GM23338 (cell line): ENCODE measurements around the gene N4BP2L1. TPM values are rescaled to one million over a fixed set of nuclear protein-coding genes. Genes with fewer than 3 reads are reported as not detected.

ENCODE experiments used
- ATAC-seq: fragments of 200-7000 bp; cut with Tn5 transposase; 3 replicates; pipeline ENCODE4 v1.9.1; 2020
- DNase-seq: peaks from one replicate; pipeline ENCODE4 v3.0.0-alpha.2; 2015; ENCODE audit warnings: low spot score
- H2AFZ ChIP-seq: fragments of 200-600 bp; sonication (generic); 2 replicates; pipeline ENCODE4 v1.8.0; 2016; ENCODE audit warnings: antibody characterized with exemption, mild to moderate bottlenecking, moderate library complexity
- H3F3A ChIP-seq: fragments of 200-600 bp; sonication (generic); replicated peaks from 2 replicates; pipeline ENCODE4 v1.8.0; 2017; ENCODE audit warnings: antibody characterized with exemption, mixed run types, low read depth
- H3K27ac ChIP-seq: fragments of 200-600 bp; sonication (generic); 2 replicates; pipeline ENCODE4 v1.6.1; 2016; ENCODE audit warnings: low read depth
- H3K27me3 ChIP-seq: fragments of 200-600 bp; sonication (generic); 2 replicates; pipeline ENCODE4 v1.8.0; 2016; ENCODE audit warnings: mild to moderate bottlenecking, mixed run types, moderate library complexity; ENCODE audit not compliant: insufficient read depth
- H3K36me3 ChIP-seq: fragments of 200-600 bp; sonication (generic); 2 replicates; pipeline ENCODE4 v1.8.0; 2016; ENCODE audit warnings: mild to moderate bottlenecking; ENCODE audit not compliant: insufficient read depth
- H3K4me1 ChIP-seq: fragments of 200-600 bp; sonication (generic); 2 replicates; pipeline ENCODE4 v1.8.0; 2016; ENCODE audit warnings: mild to moderate bottlenecking, moderate library complexity; ENCODE audit not compliant: insufficient read depth
- H3K4me2 ChIP-seq: fragments of 200-600 bp; sonication (generic); 2 replicates; pipeline ENCODE4 v1.7.1; 2017; ENCODE audit warnings: mixed run types
- H3K4me3 ChIP-seq: fragments of 200-600 bp; sonication (generic); 2 replicates; pipeline ENCODE4 v1.6.1; 2016; ENCODE audit warnings: mixed run types
- H3K79me2 ChIP-seq: fragments of 200-600 bp; sonication (generic); replicated peaks from 2 replicates; pipeline ENCODE4 v1.8.0; 2017; ENCODE audit warnings: mild to moderate bottlenecking; ENCODE audit not compliant: insufficient read depth
- H3K9me2 ChIP-seq: fragments of 200-600 bp; sonication (generic); 2 replicates; pipeline ENCODE4 v1.8.0; 2017; ENCODE audit not compliant: insufficient read depth
- H4K20me1 ChIP-seq: fragments of 200-600 bp; sonication (generic); replicated peaks from 2 replicates; pipeline ENCODE4 v1.8.0; 2017; ENCODE audit warnings: mild to moderate bottlenecking; ENCODE audit not compliant: insufficient read depth
- H3K27ac Mint-ChIP-seq: 2 replicates; pipeline ENCODE4 v1.8.0; 2020; ENCODE audit warnings: inconsistent platforms, mild to moderate bottlenecking, moderate library complexity, mixed read lengths
- H3K27me3 Mint-ChIP-seq: 3 replicates; pipeline ENCODE4 v1.8.0; 2022; ENCODE audit warnings: low read depth, mild to moderate bottlenecking, moderate library complexity, mixed read lengths, inconsistent platforms; ENCODE audit not compliant: insufficient read depth, poor library complexity
- H3K36me3 Mint-ChIP-seq: 3 replicates; pipeline ENCODE4 v1.8.0; 2021; ENCODE audit warnings: low read depth, mild to moderate bottlenecking, inconsistent platforms, moderate library complexity, mixed read lengths
- H3K4me1 Mint-ChIP-seq: 3 replicates; pipeline ENCODE4 v1.8.0; 2020; ENCODE audit warnings: mild to moderate bottlenecking, inconsistent platforms, mixed read lengths
- H3K4me3 Mint-ChIP-seq: 3 replicates; pipeline ENCODE4 v1.8.0; 2021; ENCODE audit warnings: moderate library complexity, mild to moderate bottlenecking, inconsistent platforms, mixed read lengths
- H3K9me3 Mint-ChIP-seq: 3 replicates; pipeline ENCODE4 v1.8.0; 2020; ENCODE audit warnings: moderate library complexity, mild to moderate bottlenecking, inconsistent platforms, mixed read lengths
- CREB1 ChIP-seq: fragments of 250-450 bp; sonication (Bioruptor Pico); IDR thresholded peaks from 2 replicates; pipeline ENCODE4 v1.5.0; 2020; ENCODE audit warnings: low read depth, mild to moderate bottlenecking, moderate library complexity
- ETS1 ChIP-seq: IDR thresholded peaks from 2 replicates; pipeline ENCODE4 v1.6.1; 2016; ENCODE audit warnings: antibody characterized with exemption
- EZH2 ChIP-seq: fragments of 200-600 bp; sonication (generic); IDR thresholded peaks from one replicate; pipeline ENCODE4 v1.8.0; 2017; ENCODE audit warnings: antibody characterized with exemption, mild to moderate bottlenecking, low read depth; ENCODE audit not compliant: unreplicated experiment
- EZH2phosphoT487 ChIP-seq: fragments of 200-600 bp; sonication (generic); IDR thresholded peaks from one replicate; pipeline ENCODE4 v1.8.1; 2018; ENCODE audit warnings: antibody characterized with exemption; ENCODE audit not compliant: unreplicated experiment
- JUNB ChIP-seq: IDR thresholded peaks from one replicate; pipeline ENCODE4 v1.6.1; 2016; ENCODE audit warnings: antibody characterized with exemption; ENCODE audit not compliant: unreplicated experiment
- NANOG ChIP-seq: IDR thresholded peaks from 2 replicates; pipeline ENCODE4 v1.6.1; 2016; ENCODE audit warnings: antibody characterized with exemption, borderline replicate concordance
- POLR2AphosphoS5 ChIP-seq: IDR thresholded peaks from 2 replicates; pipeline ENCODE4 v1.6.1; 2016; ENCODE audit warnings: antibody characterized with exemption, low read depth
- STAT1 ChIP-seq: IDR thresholded peaks from one replicate; pipeline ENCODE4 v1.6.1; 2016; ENCODE audit warnings: antibody characterized with exemption; ENCODE audit not compliant: unreplicated experiment
- ZNF114 ChIP-seq: fragments of 250-450 bp; sonication (Bioruptor Pico); IDR thresholded peaks from 2 replicates; pipeline ENCODE4 v1.5.0; 2020; ENCODE audit warnings: mild to moderate bottlenecking, moderate library complexity
- ZNF331 ChIP-seq: fragments of 250-450 bp; sonication (Bioruptor Pico); IDR thresholded peaks from 2 replicates; pipeline ENCODE4 v1.5.0; 2020; ENCODE audit warnings: low read depth, mild to moderate bottlenecking, moderate library complexity
- polyA plus RNA-seq: library from polyadenylated mRNA; unstranded; fragments of >200 nt; fragmentation: Nextera tagmentation; extraction: Ambion mirVana; gene quantifications from 2 replicates; pipeline ENCODE4 v1.2.1, GENCODE V29; 2016
- total RNA-seq: library from RNA; depleted of rRNA; stranded (reverse); fragments of >200 nt; shearing (Covaris generic); gene quantifications from 2 replicates; pipeline ENCODE4 v1.2.3, GENCODE V29; 2014
- TF ChIP-seq, protein P1 (sequence below), 2 experiments: fragments of 200-600 bp in 1 of 2; sonication (generic) in 1 of 2; conservative IDR thresholded peaks; 2 replicates each; pipeline versions ENCODE4 v1.5.1 to v1.6.1; 2016 to 2017; ENCODE audit warnings: antibody characterized with exemption in 2 of 2, low read depth in 2 of 2, mild to moderate bottlenecking in 2 of 2, moderate library complexity in 1 of 2
- TF ChIP-seq, protein P2 (sequence below): fragments of 250-450 bp; sonication (Bioruptor Pico); IDR thresholded peaks from 2 replicates; pipeline ENCODE4 v1.5.0; 2020; ENCODE audit warnings: mild to moderate bottlenecking, moderate library complexity
- TF ChIP-seq, protein P3 (sequence below): IDR thresholded peaks from one replicate; pipeline ENCODE4 v1.6.1; 2018; ENCODE audit warnings: antibody characterized with exemption; ENCODE audit not compliant: unreplicated experiment

Gene N4BP2L1
- total and polyA plus RNA-seq, 2 experiments from 2014 or later, result 3.3 to 4.1 TPM

GRCh38 chr13:32476021-32476731, 48.2 kb upstream of the N4BP2L1 start:
- Mint-ChIP-seq H3K9me3 (no peaks in the 10 kb centered on the region), H3K27ac (no peak overlapping the region), H3K4me3 (no peak overlapping the region), H3K4me1 (no peaks in the 10 kb centered on the region; the same call in 1 of the 3 replicates), H3K36me3 (no peaks in the 10 kb centered on the region), H3K27me3 (no peaks in the 10 kb centered on the region)
- DNase-seq, result no peak
- Histone ChIP-seq H3K27ac (no peak overlapping the region), H3K4me3 (no peak overlapping the region), H3K4me1 (no peaks in the 10 kb centered on the region), H3K27me3 (no peaks in the 10 kb centered on the region), H3F3A (no peaks in the 10 kb centered on the region), H3K9me2 (no peaks in the 10 kb centered on the region), H3K4me2 (no peak overlapping the region), H3K36me3 (no peaks in the 10 kb centered on the region), H3K79me2 (no peaks in the 10 kb centered on the region), H4K20me1 (no peaks in the 10 kb centered on the region), H2AFZ (no peak overlapping the region)
- no peak for TF ChIP-seq CREB1 (CRISPR knock-in tag)
- no peak for TF ChIP-seq NANOG
- no peak for TF ChIP-seq JUNB
- no peak for TF ChIP-seq ZNF114 (CRISPR knock-in tag)
- no peak for TF ChIP-seq STAT1
- TF ChIP-seq EZH2, result no peak
- no peak for TF ChIP-seq POLR2AphosphoS5
- no peak for TF ChIP-seq EZH2phosphoT487
- TF ChIP-seq, protein P1, sequence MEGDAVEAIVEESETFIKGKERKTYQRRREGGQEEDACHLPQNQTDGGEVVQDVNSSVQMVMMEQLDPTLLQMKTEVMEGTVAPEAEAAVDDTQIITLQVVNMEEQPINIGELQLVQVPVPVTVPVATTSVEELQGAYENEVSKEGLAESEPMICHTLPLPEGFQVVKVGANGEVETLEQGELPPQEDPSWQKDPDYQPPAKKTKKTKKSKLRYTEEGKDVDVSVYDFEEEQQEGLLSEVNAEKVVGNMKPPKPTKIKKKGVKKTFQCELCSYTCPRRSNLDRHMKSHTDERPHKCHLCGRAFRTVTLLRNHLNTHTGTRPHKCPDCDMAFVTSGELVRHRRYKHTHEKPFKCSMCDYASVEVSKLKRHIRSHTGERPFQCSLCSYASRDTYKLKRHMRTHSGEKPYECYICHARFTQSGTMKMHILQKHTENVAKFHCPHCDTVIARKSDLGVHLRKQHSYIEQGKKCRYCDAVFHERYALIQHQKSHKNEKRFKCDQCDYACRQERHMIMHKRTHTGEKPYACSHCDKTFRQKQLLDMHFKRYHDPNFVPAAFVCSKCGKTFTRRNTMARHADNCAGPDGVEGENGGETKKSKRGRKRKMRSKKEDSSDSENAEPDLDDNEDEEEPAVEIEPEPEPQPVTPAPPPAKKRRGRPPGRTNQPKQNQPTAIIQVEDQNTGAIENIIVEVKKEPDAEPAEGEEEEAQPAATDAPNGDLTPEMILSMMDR (conservative IDR thresholded peaks at IDR 0.05; ENCODE audit: low read depth in 2 of 2), result no peak
- TF ChIP-seq ETS1, result no peak
- TF ChIP-seq, protein P2, sequence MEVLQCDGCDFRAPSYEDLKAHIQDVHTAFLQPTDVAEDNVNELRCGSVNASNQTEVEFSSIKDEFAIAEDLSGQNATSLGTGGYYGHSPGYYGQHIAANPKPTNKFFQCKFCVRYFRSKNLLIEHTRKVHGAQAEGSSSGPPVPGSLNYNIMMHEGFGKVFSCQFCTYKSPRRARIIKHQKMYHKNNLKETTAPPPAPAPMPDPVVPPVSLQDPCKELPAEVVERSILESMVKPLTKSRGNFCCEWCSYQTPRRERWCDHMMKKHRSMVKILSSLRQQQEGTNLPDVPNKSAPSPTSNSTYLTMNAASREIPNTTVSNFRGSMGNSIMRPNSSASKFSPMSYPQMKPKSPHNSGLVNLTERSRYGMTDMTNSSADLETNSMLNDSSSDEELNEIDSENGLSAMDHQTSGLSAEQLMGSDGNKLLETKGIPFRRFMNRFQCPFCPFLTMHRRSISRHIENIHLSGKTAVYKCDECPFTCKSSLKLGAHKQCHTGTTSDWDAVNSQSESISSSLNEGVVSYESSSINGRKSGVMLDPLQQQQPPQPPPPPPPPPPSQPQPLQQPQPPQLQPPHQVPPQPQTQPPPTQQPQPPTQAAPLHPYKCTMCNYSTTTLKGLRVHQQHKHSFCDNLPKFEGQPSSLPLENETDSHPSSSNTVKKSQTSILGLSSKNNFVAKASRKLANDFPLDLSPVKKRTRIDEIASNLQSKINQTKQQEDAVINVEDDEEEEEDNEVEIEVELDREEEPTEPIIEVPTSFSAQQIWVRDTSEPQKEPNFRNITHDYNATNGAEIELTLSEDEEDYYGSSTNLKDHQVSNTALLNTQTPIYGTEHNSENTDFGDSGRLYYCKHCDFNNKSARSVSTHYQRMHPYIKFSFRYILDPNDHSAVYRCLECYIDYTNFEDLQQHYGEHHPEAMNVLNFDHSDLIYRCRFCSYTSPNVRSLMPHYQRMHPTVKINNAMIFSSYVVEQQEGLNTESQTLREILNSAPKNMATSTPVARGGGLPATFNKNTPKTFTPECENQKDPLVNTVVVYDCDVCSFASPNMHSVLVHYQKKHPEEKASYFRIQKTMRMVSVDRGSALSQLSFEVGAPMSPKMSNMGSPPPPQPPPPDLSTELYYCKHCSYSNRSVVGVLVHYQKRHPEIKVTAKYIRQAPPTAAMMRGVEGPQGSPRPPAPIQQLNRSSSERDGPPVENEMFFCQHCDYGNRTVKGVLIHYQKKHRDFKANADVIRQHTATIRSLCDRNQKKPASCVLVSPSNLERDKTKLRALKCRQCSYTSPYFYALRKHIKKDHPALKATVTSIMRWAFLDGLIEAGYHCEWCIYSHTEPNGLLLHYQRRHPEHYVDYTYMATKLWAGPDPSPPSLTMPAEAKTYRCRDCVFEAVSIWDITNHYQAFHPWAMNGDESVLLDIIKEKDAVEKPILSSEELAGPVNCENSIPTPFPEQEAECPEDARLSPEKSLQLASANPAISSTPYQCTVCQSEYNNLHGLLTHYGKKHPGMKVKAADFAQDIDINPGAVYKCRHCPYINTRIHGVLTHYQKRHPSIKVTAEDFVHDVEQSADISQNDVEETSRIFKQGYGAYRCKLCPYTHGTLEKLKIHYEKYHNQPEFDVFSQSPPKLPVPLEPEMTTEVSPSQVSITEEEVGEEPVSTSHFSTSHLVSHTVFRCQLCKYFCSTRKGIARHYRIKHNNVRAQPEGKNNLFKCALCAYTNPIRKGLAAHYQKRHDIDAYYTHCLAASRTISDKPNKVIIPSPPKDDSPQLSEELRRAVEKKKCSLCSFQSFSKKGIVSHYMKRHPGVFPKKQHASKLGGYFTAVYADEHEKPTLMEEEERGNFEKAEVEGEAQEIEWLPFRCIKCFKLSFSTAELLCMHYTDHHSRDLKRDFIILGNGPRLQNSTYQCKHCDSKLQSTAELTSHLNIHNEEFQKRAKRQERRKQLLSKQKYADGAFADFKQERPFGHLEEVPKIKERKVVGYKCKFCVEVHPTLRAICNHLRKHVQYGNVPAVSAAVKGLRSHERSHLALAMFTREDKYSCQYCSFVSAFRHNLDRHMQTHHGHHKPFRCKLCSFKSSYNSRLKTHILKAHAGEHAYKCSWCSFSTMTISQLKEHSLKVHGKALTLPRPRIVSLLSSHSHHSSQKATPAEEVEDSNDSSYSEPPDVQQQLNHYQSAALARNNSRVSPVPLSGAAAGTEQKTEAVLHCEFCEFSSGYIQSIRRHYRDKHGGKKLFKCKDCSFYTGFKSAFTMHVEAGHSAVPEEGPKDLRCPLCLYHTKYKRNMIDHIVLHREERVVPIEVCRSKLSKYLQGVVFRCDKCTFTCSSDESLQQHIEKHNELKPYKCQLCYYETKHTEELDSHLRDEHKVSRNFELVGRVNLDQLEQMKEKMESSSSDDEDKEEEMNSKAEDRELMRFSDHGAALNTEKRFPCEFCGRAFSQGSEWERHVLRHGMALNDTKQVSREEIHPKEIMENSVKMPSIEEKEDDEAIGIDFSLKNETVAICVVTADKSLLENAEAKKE (CRISPR knock-in tag), result no peak
- no peak for TF ChIP-seq ZNF331 (CRISPR knock-in tag)
- TF ChIP-seq, protein P3, sequence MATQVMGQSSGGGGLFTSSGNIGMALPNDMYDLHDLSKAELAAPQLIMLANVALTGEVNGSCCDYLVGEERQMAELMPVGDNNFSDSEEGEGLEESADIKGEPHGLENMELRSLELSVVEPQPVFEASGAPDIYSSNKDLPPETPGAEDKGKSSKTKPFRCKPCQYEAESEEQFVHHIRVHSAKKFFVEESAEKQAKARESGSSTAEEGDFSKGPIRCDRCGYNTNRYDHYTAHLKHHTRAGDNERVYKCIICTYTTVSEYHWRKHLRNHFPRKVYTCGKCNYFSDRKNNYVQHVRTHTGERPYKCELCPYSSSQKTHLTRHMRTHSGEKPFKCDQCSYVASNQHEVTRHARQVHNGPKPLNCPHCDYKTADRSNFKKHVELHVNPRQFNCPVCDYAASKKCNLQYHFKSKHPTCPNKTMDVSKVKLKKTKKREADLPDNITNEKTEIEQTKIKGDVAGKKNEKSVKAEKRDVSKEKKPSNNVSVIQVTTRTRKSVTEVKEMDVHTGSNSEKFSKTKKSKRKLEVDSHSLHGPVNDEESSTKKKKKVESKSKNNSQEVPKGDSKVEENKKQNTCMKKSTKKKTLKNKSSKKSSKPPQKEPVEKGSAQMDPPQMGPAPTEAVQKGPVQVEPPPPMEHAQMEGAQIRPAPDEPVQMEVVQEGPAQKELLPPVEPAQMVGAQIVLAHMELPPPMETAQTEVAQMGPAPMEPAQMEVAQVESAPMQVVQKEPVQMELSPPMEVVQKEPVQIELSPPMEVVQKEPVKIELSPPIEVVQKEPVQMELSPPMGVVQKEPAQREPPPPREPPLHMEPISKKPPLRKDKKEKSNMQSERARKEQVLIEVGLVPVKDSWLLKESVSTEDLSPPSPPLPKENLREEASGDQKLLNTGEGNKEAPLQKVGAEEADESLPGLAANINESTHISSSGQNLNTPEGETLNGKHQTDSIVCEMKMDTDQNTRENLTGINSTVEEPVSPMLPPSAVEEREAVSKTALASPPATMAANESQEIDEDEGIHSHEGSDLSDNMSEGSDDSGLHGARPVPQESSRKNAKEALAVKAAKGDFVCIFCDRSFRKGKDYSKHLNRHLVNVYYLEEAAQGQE, result no peak
- no peak for ATAC-seq
